HUES64 (cell line): Measurements from ENCODE around the gene TBC1D8.
"Not testable (repeated sequence)": the region's sequence is repeated elsewhere in the genome, so short reads cannot be mapped to it uniquely, and the experiment has no call there.

Experiments used
- H3K27ac ChIP-seq: 2 replicates; pipeline ENCODE4 v1.7.0; 2013; ENCODE audit warnings: low read depth, low read length, inconsistent platforms
- H3K27me3 ChIP-seq: 2 replicates; pipeline ENCODE4 v1.6.1; 2013; ENCODE audit warnings: mild to moderate bottlenecking, low read length; ENCODE audit not compliant: insufficient read depth
- H3K36me3 ChIP-seq: 2 replicates; pipeline ENCODE4 v1.6.1; 2013; ENCODE audit warnings: mild to moderate bottlenecking, low read length; ENCODE audit not compliant: insufficient read depth
- H3K4me1 ChIP-seq: 2 replicates; pipeline ENCODE4 v1.6.1; 2013; ENCODE audit warnings: mild to moderate bottlenecking, low read length, moderate library complexity; ENCODE audit not compliant: insufficient read depth
- H3K4me3 ChIP-seq: 2 replicates; pipeline ENCODE4 v1.5.1; 2013; ENCODE audit warnings: mild to moderate bottlenecking, low read length, moderate library complexity
- H3K9ac ChIP-seq: 2 replicates; pipeline ENCODE4 v1.6.1; 2013; ENCODE audit warnings: mild to moderate bottlenecking, low read depth, low read length
- H3K9me3 ChIP-seq: 2 replicates; pipeline ENCODE4 v1.6.1; 2013; ENCODE audit warnings: low read depth, low read length; ENCODE audit not compliant: insufficient read depth
- WGBS: fragments of 150-250, 120-280 bp; methylation state at CpG from one replicate; pipeline ENCODE4 v1.1.7; 2013; ENCODE audit warnings: missing lambda C conversion rate; 5-methylcytosine and 5-hydroxymethylcytosine counted together

Gene TBC1D8

GRCh38 chr2:101053117-101053516, 98.1 kb downstream of the TBC1D8 start:
- no peak overlapping the region for H3K4me3 ChIP-seq
- WGBS, result 94% methylated on average over 3 of the region's 3 CpGs
- peaks cover 18% of the 10 kb centered on the region for H3K36me3 ChIP-seq
- H3K4me1 ChIP-seq, result no peaks in the 10 kb centered on the region
- H3K9me3 ChIP-seq, result no peaks in the 10 kb centered on the region
- H3K9ac ChIP-seq, result no peak overlapping the region
- no peak overlapping the region for H3K27ac ChIP-seq
- H3K27me3 ChIP-seq, result no peaks in the 10 kb centered on the region

GRCh38 chr2:101052147-101052546, 99.0 kb downstream of the TBC1D8 start:
- H3K4me3 ChIP-seq, result no peak overlapping the region
- H3K9me3 ChIP-seq, result no peaks in the 10 kb centered on the region
- H3K36me3 ChIP-seq, result peaks cover 15% of the 10 kb centered on the region
- no peak overlapping the region for H3K27ac ChIP-seq
- no peaks in the 10 kb centered on the region for H3K4me1 ChIP-seq
- H3K27me3 ChIP-seq, result no peaks in the 10 kb centered on the region
- WGBS, result 86% methylated on average over 5 of the region's 5 CpGs
- H3K9ac ChIP-seq, result no peak overlapping the region

- 94% methylated on average over 6 of the region's 6 CpGs for WGBS
- not testable (repeated sequence) for H3K4me1 ChIP-seq, H3K27ac ChIP-seq
Observed at GRCh38 chr2:101050886-101051285, 100.3 kb downstream of the TBC1D8 start.

DNA sequence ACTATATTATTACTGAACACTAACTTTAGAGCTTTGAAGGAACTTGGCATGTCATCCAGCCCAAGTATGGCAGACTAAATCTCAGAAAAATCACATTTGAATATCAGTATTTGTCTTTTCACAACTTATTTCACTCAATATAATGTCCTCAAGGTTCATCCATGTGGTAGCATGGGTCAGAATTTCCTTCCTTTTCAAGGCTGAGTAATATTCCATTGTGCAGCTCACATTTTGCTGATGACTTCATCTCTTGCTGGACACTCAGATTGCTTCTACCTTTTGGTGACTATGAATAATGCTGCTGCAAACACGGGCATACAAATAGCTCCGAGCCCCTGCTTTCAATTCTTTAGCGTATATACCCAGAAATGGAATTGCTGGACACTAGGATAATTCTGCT, 102.4 kb downstream of the TBC1D8 start:
- peaks cover 7% of the 10 kb centered on the region for H3K36me3 ChIP-seq
- no peaks in the 10 kb centered on the region for H3K4me1 ChIP-seq
- H3K9ac ChIP-seq, result no peak overlapping the region
- no peak overlapping the region for H3K4me3 ChIP-seq
- H3K27me3 ChIP-seq, result no peaks in the 10 kb centered on the region
- 59% methylated on average over 3 of the region's 3 CpGs for WGBS
- no peak overlapping the region for H3K27ac ChIP-seq
- no peaks in the 10 kb centered on the region for H3K9me3 ChIP-seq

More at GRCh38 chr2:101050886-101051285, 100.3 kb downstream of the TBC1D8 start:
- not testable (repeated sequence) for H3K27me3 ChIP-seq, H3K36me3 ChIP-seq, H3K4me3 ChIP-seq, H3K9ac ChIP-seq, H3K9me3 ChIP-seq

- 92% methylated on average over 6 of the region's 6 CpGs for WGBS
- no peak overlapping the region for H3K9ac ChIP-seq
- H3K27me3 ChIP-seq, result no peaks in the 10 kb centered on the region
- H3K36me3 ChIP-seq, result peaks cover 5% of the 10 kb centered on the region
- no peak overlapping the region for H3K4me3 ChIP-seq
- H3K4me1 ChIP-seq, result no peaks in the 10 kb centered on the region
- no peaks in the 10 kb centered on the region for H3K9me3 ChIP-seq
- H3K27ac ChIP-seq, result no peak overlapping the region
Observed at GRCh38 chr2:101047774-101048173, 103.4 kb downstream of the TBC1D8 start.

GRCh38 chr2:101047075-101047766, 104.0 kb downstream of the TBC1D8 start:
- no peak overlapping the region for H3K9ac ChIP-seq
- 90% methylated on average over 12 of the region's 12 CpGs for WGBS
- no peak overlapping the region for H3K27ac ChIP-seq
- H3K36me3 ChIP-seq, result peaks cover 5% of the 10 kb centered on the region
- no peaks in the 10 kb centered on the region for H3K27me3 ChIP-seq
- H3K4me3 ChIP-seq, result no peak overlapping the region
- H3K4me1 ChIP-seq, result no peaks in the 10 kb centered on the region
- H3K9me3 ChIP-seq, result no peaks in the 10 kb centered on the region

DNA sequence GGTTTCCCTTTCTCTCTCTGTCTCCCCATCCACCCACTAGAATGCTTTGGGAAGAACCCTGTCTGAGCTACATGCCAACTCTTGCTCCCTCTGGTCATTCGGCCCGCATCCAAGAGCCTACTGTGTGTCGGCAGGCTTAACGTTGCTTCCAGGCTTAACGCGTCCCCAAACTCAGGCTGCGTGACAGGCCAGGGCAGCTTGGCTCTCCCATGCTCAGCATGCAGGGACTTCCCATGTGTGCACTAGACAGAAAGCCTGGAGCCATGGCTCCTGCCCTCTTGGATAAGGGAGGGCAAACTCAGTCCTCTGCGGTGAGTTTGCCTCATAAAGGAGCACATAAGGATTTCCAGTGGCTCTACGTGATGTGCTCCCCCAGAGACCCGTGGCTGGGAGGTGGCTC, 105.9 kb downstream of the TBC1D8 start:
- Histone ChIP-seq H3K4me3 (no peak overlapping the region), H3K36me3 (peaks cover 5% of the 10 kb centered on the region), H3K9ac (no peak overlapping the region), H3K4me1 (no peaks in the 10 kb centered on the region), H3K27ac (no peak overlapping the region), H3K27me3 (no peaks in the 10 kb centered on the region), H3K9me3 (no peaks in the 10 kb centered on the region)
- WGBS, result 97% methylated on average over 10 of the region's 10 CpGs

DNA sequence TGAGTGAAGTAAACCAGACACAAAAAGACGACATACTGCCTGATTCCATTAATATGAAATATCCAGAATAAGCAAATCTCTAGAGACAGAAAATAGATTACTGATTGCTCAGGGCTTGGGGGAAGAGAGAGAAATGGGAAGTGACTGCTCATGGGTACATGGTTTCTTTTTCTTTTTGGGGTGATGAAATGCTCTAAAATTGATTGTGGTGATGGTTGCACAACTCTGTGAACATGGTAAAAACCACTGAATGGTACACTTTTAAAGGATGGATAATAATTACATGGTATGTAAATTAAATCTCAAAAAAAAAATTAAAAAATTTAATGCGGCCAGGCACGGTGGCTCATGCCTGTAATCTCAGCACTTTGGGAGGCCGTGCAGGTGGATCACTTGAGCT, 109.8 kb downstream of the TBC1D8 start:
- H3K4me3 ChIP-seq, result no peak overlapping the region
- H3K36me3 ChIP-seq, result peaks cover 6% of the 10 kb centered on the region; the same call in 1 of the 2 replicates
- H3K27ac ChIP-seq, result no peak overlapping the region
- no peaks in the 10 kb centered on the region for H3K4me1 ChIP-seq
- WGBS, result 95% methylated on average over 3 of the region's 4 CpGs
- no peaks in the 10 kb centered on the region for H3K9me3 ChIP-seq
- no peaks in the 10 kb centered on the region for H3K27me3 ChIP-seq
- H3K9ac ChIP-seq, result no peak overlapping the region

DNA sequence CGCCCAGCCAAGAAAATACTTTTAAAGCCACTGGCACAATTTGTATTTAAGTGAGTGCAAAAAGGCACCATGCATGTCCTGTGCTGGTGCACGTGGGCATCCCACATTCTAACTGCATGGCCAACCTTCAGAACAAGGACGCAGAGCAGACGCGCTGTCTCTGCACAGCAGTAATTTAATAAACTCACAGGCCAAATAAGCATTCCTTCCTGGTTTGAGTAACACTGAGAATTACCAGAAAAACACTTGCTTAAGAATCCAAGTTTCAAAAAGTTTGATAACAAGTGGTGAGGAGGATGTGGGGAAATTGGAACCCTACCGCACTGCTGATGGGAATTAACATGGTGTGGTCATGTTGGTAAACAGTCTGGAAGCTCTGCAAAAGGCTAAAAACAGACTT, 110.4 kb downstream of the TBC1D8 start:
- Histone ChIP-seq H3K4me1 (no peaks in the 10 kb centered on the region), H3K9me3 (no peaks in the 10 kb centered on the region), H3K36me3 (peaks cover 9% of the 10 kb centered on the region; the same call in 1 of the 2 replicates), H3K27me3 (no peaks in the 10 kb centered on the region), H3K4me3 (no peak overlapping the region), H3K27ac (no peak overlapping the region), H3K9ac (no peak overlapping the region)
- WGBS, result 96% methylated on average over 6 of the region's 6 CpGs

DNA sequence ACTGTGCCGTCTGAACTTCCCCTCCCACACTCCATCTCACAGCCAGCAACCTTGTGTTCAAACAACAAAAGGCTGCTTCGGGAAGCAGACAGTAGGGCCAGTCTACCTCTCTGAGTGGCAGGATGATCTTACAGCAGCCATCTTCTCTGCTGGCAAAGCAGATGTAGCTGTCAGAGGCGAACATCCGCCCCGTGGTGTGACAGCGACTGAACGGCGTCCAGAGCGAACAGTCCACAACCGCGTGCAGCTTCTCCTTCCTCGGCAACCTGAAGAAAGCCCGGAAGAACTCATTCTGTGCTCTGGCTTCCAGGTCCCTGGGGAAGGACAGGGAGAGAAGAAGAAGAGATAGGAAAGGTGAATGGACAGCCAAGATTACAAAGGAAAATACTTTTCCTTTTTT, 111.1 kb downstream of the TBC1D8 start:
- Histone ChIP-seq H3K27ac (no peak overlapping the region), H3K9ac (no peak overlapping the region), H3K9me3 (no peaks in the 10 kb centered on the region), H3K36me3 (peaks cover 16% of the 10 kb centered on the region; the same call in 1 of the 2 replicates), H3K27me3 (no peaks in the 10 kb centered on the region), H3K4me1 (no peaks in the 10 kb centered on the region), H3K4me3 (no peak overlapping the region)
- WGBS, result 95% methylated on average over 13 of the region's 13 CpGs

DNA sequence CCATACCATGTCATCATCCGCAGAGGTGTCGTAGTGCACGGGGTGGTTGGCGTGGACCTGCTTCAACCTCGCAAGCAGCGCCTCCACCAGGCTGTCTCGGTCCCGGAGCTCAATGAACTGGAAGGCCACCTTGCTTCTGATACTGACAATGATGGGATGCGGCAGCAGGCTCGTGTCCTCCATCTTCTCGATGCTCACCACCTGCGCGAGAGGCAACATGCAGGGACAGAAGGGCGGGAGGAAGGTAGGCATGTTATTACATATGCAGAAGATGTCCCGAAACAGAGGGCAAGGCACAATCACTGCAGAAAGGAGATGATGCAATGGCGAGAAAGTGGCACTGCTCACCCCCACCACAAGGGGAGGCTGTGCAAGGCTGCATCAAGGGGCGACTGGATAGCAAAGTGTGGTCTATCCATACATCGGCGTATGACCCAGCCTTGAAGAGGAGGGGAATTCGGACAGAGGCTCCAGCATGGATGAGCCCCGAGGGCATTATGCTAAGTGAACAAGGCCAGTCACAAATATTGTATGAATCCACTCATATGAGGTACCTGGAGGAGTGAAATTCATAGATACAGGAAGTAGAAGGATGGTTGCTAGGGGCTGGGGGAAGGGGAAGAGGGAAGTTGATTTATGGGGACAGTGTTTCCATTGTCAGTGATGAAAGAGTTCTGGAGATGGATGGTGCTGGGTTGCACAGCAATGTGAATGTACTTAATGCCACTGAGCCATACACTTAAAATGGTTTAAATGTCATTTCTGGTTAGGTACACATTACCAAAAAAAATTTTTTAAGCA, 112.5 kb downstream of the TBC1D8 start:
- Histone ChIP-seq H3K9ac (no peak overlapping the region; the same call in 1 of the 2 replicates), H3K4me1 (no peaks in the 10 kb centered on the region), H3K36me3 (peaks cover 16% of the 10 kb centered on the region; the same call in 1 of the 2 replicates), H3K27ac (no peak overlapping the region), H3K4me3 (no peak overlapping the region), H3K9me3 (no peaks in the 10 kb centered on the region), H3K27me3 (no peaks in the 10 kb centered on the region)
- 91% methylated on average over 21 of the region's 21 CpGs for WGBS
